ENCODE results near the gene MEIOB. TPM values are rescaled to one million over a fixed set of nuclear protein-coding genes. Genes with fewer than 3 reads are reported as not detected.

MEIOB gene
- polyA plus RNA-seq, 2 donors: 0.08 TPM; not detected in 1

DNA sequence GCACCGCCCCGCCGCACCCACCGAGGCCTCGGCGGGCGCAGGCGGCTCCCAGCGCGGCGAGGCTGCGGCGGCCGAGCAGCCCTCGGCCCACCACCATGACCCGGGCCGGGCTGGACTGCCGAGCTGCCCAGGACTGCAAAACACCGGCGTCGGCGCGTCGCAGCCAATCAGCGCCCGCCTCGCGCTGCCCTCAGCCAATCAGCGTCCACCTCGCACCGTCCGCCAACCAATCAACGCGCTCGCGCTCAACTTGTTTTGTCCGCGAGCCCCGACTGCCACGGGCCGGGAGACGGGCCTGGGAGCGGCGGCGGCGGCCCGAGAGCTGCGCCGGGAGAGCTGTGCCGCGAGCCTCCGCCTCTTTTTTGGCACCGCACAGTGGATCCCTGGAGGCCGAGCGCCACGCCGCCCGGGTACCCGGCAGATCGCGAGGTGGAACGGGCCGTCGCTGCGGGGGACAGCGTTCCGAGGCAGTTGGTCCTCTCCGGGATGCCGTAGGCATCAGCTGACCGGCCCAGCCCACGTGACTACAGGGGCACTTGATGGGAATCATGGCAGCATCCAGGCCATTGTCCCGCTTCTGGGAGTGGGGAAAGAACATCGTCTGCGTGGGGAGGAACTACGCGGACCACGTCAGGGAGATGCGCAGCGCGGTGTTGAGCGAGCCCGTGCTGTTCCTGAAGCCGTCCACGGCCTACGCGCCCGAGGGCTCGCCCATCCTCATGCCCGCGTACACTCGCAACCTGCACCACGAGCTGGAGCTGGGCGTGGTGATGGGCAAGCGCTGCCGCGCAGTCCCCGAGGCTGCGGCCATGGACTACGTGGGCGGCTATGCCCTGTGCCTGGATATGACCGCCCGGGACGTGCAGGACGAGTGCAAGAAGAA, 45.0 kb downstream of the MEIOB start, which contains the start of the genes FAHD1 and HAGH:
Gene FAHD1 (plus strand): TSS at position 516 of the 883 bp plus-strand sequence. CDS start 33 bp downstream, at position 549.
Gene HAGH (minus strand): TSS at position 135 of the 883 bp plus-strand sequence. CDS start 38 bp downstream, at position 97.
- WGBS, 2 donors: 0% methylated on average over 95 to 104 of the region's 104 CpGs
- Histone ChIP-seq H3K4me3 (ENCODE audit: low read depth in 1 of 2, low read length in 2 of 2) (peak within 1 kb of the TSS; percentile 85 to 97), H3K4me1 (ENCODE audit: control insufficient read depth in 2 of 2, insufficient read depth in 2 of 2, low read length in 1 of 2) (peaks cover 0 to 14% of the 10 kb centered on the region in 2 donors), H3K27ac (ENCODE audit: low read depth in 2 of 2, low read length in 1 of 2) (peak within 1 kb of the TSS; percentile 91 to 94), H3K9me3 (ENCODE audit: control insufficient read depth in 2 of 2, insufficient read depth in 1 of 2, low read depth in 1 of 2, low read length in 1 of 2) (no peaks in the 10 kb centered on the region), H3K36me3 (ENCODE audit: control insufficient read depth in 2 of 2, insufficient read depth in 2 of 2, low read length in 1 of 2) (peaks cover 0 to 16% of the 10 kb centered on the region in 2 donors), H3K27me3 (ENCODE audit: control insufficient read depth in 1 of 2, insufficient read depth in 2 of 2, low read length in 2 of 2) (no peaks in the 10 kb centered on the region)

DNA sequence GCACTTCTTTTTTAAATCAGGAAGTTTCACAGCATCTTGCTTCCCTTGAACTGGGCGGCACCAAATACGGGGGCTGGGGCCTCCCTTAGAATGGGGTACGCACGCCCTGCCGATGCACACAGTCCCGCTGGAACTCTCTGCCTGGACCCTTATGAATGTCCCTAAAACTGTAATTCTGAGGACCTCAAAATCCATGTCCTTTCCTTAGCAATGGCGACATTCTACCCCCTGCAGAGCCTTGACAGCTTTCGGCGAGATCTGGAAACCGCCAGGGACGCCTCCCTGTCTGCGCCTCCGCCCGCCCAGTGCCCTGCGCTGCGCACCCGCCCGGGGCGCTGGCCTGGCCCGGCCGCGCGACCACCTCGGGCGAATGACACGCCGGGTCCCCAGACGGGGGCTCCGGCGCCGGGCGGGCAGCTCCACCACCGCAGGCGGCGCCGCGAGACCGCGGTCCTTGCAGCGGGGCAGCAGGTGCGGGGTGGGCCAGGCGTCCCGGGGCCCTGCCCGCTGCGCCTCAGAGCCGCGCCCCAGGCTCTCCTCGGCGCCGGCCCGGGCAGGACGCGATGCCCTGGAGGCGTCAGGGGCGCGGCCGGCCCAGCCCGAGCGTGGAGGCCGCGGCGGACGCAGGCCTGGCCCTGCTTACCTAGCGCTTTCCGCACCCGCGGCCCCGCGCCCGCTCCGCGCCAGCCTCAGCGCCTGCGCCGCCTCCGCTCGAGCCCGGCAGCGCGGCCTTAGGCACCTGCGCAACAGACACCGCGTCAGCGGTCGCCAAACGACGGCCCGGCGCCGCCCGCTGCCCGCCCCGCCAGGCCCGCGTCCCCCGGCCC, 45.9 kb downstream of the MEIOB start:
- H3K36me3 ChIP-seq (ENCODE audit: control insufficient read depth in 2 of 2, insufficient read depth in 2 of 2, low read length in 1 of 2): peaks cover 0 to 17% of the 10 kb centered on the region in 2 donors
- H3K4me3 ChIP-seq (ENCODE audit: low read depth in 1 of 2, low read length in 2 of 2): peak overlapping the region; percentile 85 to 97
- H3K27ac ChIP-seq (ENCODE audit: low read depth in 2 of 2, low read length in 1 of 2): peak overlapping the region; percentile 91 to 94
- H3K27me3 ChIP-seq (ENCODE audit: control insufficient read depth in 1 of 2, insufficient read depth in 2 of 2, low read length in 2 of 2): no peaks in the 10 kb centered on the region
- no peaks in the 10 kb centered on the region for H3K9me3 ChIP-seq (ENCODE audit: control insufficient read depth in 2 of 2, insufficient read depth in 1 of 2, low read depth in 1 of 2, low read length in 1 of 2)
- H3K4me1 ChIP-seq (ENCODE audit: control insufficient read depth in 2 of 2, insufficient read depth in 2 of 2, low read length in 1 of 2): peaks cover 0 to 14% of the 10 kb centered on the region in 2 donors
- 1 to 3% methylated on average over 42 to 96 of the region's 96 CpGs for WGBS, 2 donors

DNA sequence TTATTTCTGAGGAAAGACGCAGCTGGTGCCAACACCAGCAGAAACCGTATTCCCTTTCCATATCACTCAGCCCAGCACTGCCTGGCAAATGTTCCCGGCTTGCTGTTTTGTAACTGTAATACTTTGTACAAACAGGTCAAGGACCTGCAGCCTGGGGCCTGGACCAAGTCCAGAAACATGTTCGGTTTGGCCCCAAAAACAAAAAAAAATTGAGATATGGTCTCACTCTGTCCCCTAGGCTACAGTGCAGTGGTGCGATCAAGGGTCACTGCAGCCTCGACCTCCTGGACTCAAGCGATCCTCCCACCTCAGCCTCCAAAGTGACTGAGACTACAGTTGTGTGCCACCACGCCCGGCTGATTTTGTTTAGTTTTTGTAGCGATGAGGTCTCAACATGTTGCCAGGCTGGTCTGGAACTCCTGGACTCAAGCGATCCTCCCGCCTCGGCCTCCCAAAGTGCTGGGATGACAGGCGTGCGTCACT, 46.5 kb downstream of the MEIOB start:
- no peaks in the 10 kb centered on the region for H3K27me3 ChIP-seq (ENCODE audit: control insufficient read depth in 1 of 2, insufficient read depth in 2 of 2, low read length in 2 of 2)
- peaks cover 0 to 23% of the 10 kb centered on the region in 2 donors for H3K36me3 ChIP-seq (ENCODE audit: control insufficient read depth in 2 of 2, insufficient read depth in 2 of 2, low read length in 1 of 2)
- peak overlapping the region; percentile 85 to 97 for H3K4me3 ChIP-seq (ENCODE audit: low read depth in 1 of 2, low read length in 2 of 2)
- WGBS, 2 donors: 54 to 61% methylated on average over 15 of the region's 15 CpGs
- no peaks in the 10 kb centered on the region for H3K9me3 ChIP-seq (ENCODE audit: control insufficient read depth in 2 of 2, insufficient read depth in 1 of 2, low read depth in 1 of 2, low read length in 1 of 2)
- H3K27ac ChIP-seq (ENCODE audit: low read depth in 2 of 2, low read length in 1 of 2): peak overlapping the region in 1 of 2 donors; percentile 94
- H3K4me1 ChIP-seq (ENCODE audit: control insufficient read depth in 2 of 2, insufficient read depth in 2 of 2, low read length in 1 of 2): peaks cover 0 to 14% of the 10 kb centered on the region in 2 donors

DNA sequence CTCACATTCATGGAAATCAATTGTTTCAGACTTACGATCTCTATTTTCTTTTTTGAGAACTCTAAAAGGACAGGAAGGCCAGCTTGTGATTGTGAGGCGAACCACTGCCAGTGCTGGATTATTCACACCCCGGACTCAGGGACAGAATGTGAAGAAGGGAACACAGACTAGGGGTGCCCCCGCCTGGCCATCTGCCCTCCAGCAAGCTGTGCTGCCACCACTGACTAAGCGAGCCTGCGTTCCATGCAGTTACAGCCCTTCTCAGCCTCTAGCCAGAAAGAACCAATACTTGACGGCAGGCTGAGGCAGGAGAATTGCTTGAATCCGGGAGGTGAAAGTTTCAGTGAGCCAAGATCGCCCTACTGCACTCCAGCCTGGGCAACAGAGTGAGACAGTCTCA, 48.1 kb downstream of the MEIOB start:
- Histone ChIP-seq H3K27me3 (ENCODE audit: control insufficient read depth in 1 of 2, insufficient read depth in 2 of 2, low read length in 2 of 2) (no peaks in the 10 kb centered on the region), H3K36me3 (ENCODE audit: control insufficient read depth in 2 of 2, insufficient read depth in 2 of 2, low read length in 1 of 2) (peaks cover 0 to 32% of the 10 kb centered on the region in 2 donors), H3K9me3 (ENCODE audit: control insufficient read depth in 2 of 2, insufficient read depth in 1 of 2, low read depth in 1 of 2, low read length in 1 of 2) (no peaks in the 10 kb centered on the region), H3K4me3 (ENCODE audit: low read depth in 1 of 2, low read length in 2 of 2) (no peak overlapping the region), H3K4me1 (ENCODE audit: control insufficient read depth in 2 of 2, insufficient read depth in 2 of 2, low read length in 1 of 2) (peaks cover 0 to 14% of the 10 kb centered on the region in 2 donors), H3K27ac (ENCODE audit: low read depth in 2 of 2, low read length in 1 of 2) (no peak overlapping the region)
- WGBS, 2 donors: 62 to 65% methylated on average over 9 of the region's 9 CpGs

DNA sequence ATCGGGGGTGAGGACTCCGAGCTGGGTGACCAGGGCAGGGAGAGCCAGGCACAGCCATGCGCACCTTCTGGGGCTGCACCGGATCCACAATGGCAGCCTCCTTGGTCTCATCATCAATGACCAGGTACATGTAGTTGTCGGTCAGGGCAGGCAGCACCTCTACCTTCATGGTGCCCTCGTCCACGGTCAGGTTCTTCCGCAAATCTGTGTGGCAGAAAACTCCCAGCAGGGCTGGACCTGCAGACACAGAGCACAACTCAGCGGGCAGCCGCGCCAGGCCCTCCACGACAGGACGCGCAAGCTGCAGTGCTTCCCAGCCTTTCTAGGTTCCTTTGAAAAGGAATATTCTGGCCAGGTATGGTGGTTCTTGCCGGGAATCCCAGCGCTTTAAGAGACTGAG, 49.2 kb downstream of the MEIOB start:
- Histone ChIP-seq H3K4me3 (ENCODE audit: low read depth in 1 of 2, low read length in 2 of 2) (no peak overlapping the region), H3K36me3 (ENCODE audit: control insufficient read depth in 2 of 2, insufficient read depth in 2 of 2, low read length in 1 of 2) (peaks cover 0 to 39% of the 10 kb centered on the region in 2 donors)
- WGBS, 2 donors: 93 to 94% methylated on average over 16 of the region's 16 CpGs

DNA sequence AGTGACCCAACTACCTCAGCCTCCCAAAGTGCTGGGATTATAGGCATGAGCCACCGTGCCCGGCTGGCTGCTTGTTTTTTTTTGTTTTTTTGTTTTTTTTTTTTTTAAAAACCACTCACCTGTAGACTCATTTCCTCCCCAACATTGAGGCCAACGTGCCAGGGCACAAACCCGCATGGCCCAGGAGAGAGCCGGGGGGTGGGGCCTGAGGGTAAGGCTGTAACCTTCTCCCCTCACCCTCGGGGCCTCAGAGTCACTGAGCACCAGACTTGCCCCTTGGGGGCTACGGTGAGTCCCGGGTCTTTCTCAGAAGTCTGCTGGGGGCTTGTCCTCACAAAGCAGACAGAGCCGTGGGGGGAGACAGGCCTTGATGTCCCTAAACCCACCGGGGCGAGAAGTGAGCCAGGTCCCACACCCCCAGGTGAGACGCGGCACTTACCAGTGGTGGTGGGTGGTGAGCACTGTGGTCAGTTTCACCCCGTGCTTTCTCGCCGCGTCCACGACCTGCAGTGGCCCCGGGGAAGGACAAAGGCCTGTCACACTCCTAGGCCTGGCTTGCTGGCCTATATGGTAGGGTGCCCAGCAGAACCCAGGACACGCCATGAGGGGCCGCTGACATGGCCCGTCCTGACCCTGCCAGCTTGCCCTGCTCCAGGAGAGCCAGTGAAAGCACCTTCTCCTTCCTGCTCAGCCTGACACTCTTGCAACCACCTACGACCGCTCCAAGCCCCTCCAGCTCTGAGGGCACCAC, 49.9 kb downstream of the MEIOB start:
- H3K4me3 ChIP-seq (ENCODE audit: low read depth in 1 of 2, low read length in 2 of 2): no peak overlapping the region
- no peak overlapping the region for H3K27ac ChIP-seq (ENCODE audit: low read depth in 2 of 2, low read length in 1 of 2)
- peaks cover 0 to 11% of the 10 kb centered on the region in 2 donors for H3K4me1 ChIP-seq (ENCODE audit: control insufficient read depth in 2 of 2, insufficient read depth in 2 of 2, low read length in 1 of 2)
- H3K27me3 ChIP-seq (ENCODE audit: control insufficient read depth in 1 of 2, insufficient read depth in 2 of 2, low read length in 2 of 2): no peaks in the 10 kb centered on the region
- H3K36me3 ChIP-seq (ENCODE audit: control insufficient read depth in 2 of 2, insufficient read depth in 2 of 2, low read length in 1 of 2): peaks cover 0 to 44% of the 10 kb centered on the region in 2 donors
- no peaks in the 10 kb centered on the region for H3K9me3 ChIP-seq (ENCODE audit: control insufficient read depth in 2 of 2, insufficient read depth in 1 of 2, low read depth in 1 of 2, low read length in 1 of 2)
- WGBS, 2 donors: 89 to 90% methylated on average over 22 to 24 of the region's 24 CpGs

More for the DNA sequence above, 49.2 kb downstream of the MEIOB start:
- H3K9me3 ChIP-seq (ENCODE audit: control insufficient read depth in 2 of 2, insufficient read depth in 1 of 2, low read depth in 1 of 2, low read length in 1 of 2): no peaks in the 10 kb centered on the region
- H3K4me1 ChIP-seq (ENCODE audit: control insufficient read depth in 2 of 2, insufficient read depth in 2 of 2, low read length in 1 of 2): peaks cover 0 to 14% of the 10 kb centered on the region in 2 donors
- H3K27ac ChIP-seq (ENCODE audit: low read depth in 2 of 2, low read length in 1 of 2): no peak overlapping the region
- no peaks in the 10 kb centered on the region for H3K27me3 ChIP-seq (ENCODE audit: control insufficient read depth in 1 of 2, insufficient read depth in 2 of 2, low read length in 2 of 2)

DNA sequence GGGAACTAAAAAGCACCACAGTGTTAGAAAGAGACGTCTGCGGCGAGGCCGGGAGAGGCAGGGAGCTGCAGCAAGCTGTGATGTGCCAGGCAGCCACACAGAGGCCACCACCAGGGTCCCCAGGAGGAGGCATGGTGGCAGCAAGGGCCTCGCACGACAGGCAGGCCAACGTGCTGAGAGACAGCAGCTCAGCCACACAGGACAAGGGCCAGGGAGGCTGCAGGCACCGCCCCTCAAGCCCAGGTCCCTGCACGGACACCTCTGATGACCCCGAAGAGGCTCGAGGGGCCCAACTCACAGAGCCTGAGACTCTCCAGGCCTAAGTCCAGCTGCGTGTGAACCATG, 51.0 kb downstream of the MEIOB start:
- H3K36me3 ChIP-seq (ENCODE audit: control insufficient read depth in 2 of 2, insufficient read depth in 2 of 2, low read length in 1 of 2): peaks cover 0 to 53% of the 10 kb centered on the region in 2 donors
- H3K27me3 ChIP-seq (ENCODE audit: control insufficient read depth in 1 of 2, insufficient read depth in 2 of 2, low read length in 2 of 2): no peaks in the 10 kb centered on the region
- H3K4me1 ChIP-seq (ENCODE audit: control insufficient read depth in 2 of 2, insufficient read depth in 2 of 2, low read length in 1 of 2): peaks cover 0 to 9% of the 10 kb centered on the region in 2 donors
- no peaks in the 10 kb centered on the region for H3K9me3 ChIP-seq (ENCODE audit: control insufficient read depth in 2 of 2, insufficient read depth in 1 of 2, low read depth in 1 of 2, low read length in 1 of 2)
- H3K27ac ChIP-seq (ENCODE audit: low read depth in 2 of 2, low read length in 1 of 2): no peak overlapping the region
- WGBS, 2 donors: 91 to 92% methylated on average over 12 of the region's 12 CpGs
- no peak overlapping the region for H3K4me3 ChIP-seq (ENCODE audit: low read depth in 1 of 2, low read length in 2 of 2)

DNA sequence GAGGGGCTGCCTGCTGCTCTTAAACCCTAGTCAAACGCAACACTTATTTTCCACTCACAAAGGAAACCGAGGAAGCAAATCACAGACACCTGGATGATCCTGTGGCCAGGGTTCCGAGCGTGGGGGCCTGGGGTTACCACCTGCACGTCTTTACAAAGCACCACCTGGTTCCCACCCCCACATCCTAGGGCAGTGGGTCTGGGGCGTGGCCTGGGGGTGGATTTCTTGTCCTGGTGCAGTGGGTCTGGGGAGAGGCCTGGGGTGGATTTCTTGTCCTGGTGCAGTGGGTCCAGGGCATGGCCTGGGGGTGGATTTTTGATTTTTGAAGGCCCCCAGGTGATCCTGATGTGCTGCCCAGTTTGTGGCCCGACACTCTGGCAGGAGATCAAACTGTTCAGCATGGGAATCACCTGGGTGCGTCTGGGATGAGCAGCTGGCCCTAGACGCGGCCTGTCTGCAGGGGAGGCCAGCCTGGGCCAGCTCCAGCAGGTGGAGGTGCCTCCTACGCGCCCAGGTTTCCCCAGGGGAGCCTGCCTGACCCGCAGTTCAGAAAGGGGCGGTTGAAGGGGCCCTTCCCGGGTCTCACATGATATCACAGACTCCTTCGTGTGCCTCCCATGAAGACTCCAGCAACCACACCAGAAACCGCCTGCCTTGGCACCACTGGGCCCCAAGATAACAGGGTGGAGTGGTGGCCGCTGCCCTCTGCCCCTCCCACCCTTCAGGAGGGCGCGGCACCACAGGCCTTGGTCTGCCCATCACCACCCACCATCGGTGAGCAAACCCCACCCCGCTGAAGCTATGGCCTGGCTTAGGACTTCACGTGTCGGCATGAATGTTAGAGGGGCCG, 51.6 kb downstream of the MEIOB start:
- Histone ChIP-seq H3K27ac (ENCODE audit: low read depth in 2 of 2, low read length in 1 of 2) (no peak overlapping the region), H3K36me3 (ENCODE audit: control insufficient read depth in 2 of 2, insufficient read depth in 2 of 2, low read length in 1 of 2) (peaks cover 0 to 55% of the 10 kb centered on the region in 2 donors), H3K4me3 (ENCODE audit: low read depth in 1 of 2, low read length in 2 of 2) (no peak overlapping the region), H3K9me3 (ENCODE audit: control insufficient read depth in 2 of 2, insufficient read depth in 1 of 2, low read depth in 1 of 2, low read length in 1 of 2) (no peaks in the 10 kb centered on the region), H3K27me3 (ENCODE audit: control insufficient read depth in 1 of 2, insufficient read depth in 2 of 2, low read length in 2 of 2) (no peaks in the 10 kb centered on the region), H3K4me1 (ENCODE audit: control insufficient read depth in 2 of 2, insufficient read depth in 2 of 2, low read length in 1 of 2) (peaks cover 0 to 3% of the 10 kb centered on the region in 2 donors)
- WGBS, 2 donors: 85 to 90% methylated on average over 25 of the region's 25 CpGs
